ENCODE data around the gene CCL3. TPM values are rescaled to one million over a fixed set of nuclear protein-coding genes. Genes with fewer than 3 reads are reported as not detected.

Gene CCL3
- total RNA-seq, 3 donors from 2014 or later: 1.5 to 4.3 (median 4.1) TPM

DNA sequence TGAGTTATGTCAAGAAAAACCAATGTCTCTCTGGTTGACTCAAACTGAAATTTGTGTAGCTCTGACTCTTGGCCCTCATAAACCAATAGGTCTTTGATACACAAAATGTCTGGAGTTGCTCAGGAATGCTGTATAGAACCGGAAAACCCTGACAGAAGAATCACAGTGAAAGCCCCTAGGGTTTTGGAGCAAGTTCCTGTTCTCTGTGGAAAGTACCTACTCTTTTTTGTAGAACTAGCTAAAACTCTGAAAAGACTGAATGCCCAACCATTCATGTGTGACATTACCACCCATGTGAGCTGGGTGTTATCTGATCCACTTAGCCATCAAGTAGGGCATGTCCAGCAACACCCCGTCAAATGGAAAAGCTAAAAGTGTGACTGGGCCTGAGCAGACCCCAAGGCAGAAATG, 42.5 kb upstream of the CCL3 start:
- ATAC-seq (no peak), DNase-seq (no peak)
- intact Hi-C loops (cut with DNase I, micrococcal nuclease): no loop called here
- Histone ChIP-seq H3K9me3 (no peaks in the 10 kb centered on the region), H3K4me1 (ENCODE audit: low read depth) (peaks cover 37% of the 10 kb centered on the region), H3K36me3 (ENCODE audit: low read depth) (no peaks in the 10 kb centered on the region), H3K4me3 (no peak overlapping the region)
- TF ChIP-seq, protein P1, sequence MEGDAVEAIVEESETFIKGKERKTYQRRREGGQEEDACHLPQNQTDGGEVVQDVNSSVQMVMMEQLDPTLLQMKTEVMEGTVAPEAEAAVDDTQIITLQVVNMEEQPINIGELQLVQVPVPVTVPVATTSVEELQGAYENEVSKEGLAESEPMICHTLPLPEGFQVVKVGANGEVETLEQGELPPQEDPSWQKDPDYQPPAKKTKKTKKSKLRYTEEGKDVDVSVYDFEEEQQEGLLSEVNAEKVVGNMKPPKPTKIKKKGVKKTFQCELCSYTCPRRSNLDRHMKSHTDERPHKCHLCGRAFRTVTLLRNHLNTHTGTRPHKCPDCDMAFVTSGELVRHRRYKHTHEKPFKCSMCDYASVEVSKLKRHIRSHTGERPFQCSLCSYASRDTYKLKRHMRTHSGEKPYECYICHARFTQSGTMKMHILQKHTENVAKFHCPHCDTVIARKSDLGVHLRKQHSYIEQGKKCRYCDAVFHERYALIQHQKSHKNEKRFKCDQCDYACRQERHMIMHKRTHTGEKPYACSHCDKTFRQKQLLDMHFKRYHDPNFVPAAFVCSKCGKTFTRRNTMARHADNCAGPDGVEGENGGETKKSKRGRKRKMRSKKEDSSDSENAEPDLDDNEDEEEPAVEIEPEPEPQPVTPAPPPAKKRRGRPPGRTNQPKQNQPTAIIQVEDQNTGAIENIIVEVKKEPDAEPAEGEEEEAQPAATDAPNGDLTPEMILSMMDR (IDR thresholded peaks at IDR 0.05): no peak

DNA sequence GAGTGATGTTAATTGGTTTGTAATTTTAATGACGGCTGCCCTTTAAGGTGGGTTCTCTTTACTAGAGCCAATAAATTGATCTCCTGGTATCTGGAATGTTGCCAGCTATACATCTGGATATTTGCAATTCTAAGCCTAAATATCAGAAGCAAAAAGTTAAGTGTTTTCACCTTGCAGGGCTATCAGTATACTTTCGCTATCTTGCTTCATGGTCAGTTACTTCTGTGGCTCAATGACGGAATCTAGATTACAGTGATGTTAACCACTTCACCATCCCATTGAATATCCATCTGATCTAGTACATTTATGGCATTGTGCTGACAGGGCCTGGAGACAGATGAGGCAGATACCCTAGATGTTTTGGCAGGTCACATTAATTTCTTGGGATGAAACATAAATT, 42.0 kb upstream of the CCL3 start:
- DNase-seq (no peak), ATAC-seq (no peak)
- Histone ChIP-seq H3K36me3 (ENCODE audit: low read depth) (no peaks in the 10 kb centered on the region), H3K4me3 (no peak overlapping the region), H3K9me3 (no peaks in the 10 kb centered on the region), H3K4me1 (ENCODE audit: low read depth) (peaks cover 37% of the 10 kb centered on the region)
- TF ChIP-seq, protein P1 (IDR thresholded peaks at IDR 0.05): no peak
- intact Hi-C loops (cut with DNase I, micrococcal nuclease): no loop called here

DNA sequence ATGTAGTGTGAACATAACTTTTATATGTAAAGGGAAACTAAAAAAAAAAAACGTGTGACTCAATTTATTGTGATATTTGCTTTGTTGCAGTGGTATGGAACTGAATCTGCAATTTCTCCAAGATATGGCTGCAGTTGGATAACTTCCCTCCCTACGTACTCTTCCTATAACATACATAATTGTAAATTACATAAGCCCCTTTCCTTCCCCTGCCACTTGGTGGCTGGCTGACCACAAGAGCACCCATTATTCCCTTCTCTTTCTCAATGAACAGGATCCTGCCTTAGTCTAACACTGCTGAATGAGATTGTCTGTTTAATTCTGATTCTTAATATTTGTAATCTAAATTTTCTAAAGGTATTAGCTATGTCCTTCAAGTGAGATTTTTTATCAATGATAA, 41.5 kb upstream of the CCL3 start:
- TF ChIP-seq, protein P1 (IDR thresholded peaks at IDR 0.05): no peak
- Histone ChIP-seq H3K4me1 (ENCODE audit: low read depth) (peaks cover 34% of the 10 kb centered on the region), H3K4me3 (no peak overlapping the region), H3K36me3 (ENCODE audit: low read depth) (no peaks in the 10 kb centered on the region), H3K9me3 (no peaks in the 10 kb centered on the region)
- no peak for DNase-seq
- intact Hi-C loops (cut with DNase I, micrococcal nuclease): no loop called here
- ATAC-seq: no peak

DNA sequence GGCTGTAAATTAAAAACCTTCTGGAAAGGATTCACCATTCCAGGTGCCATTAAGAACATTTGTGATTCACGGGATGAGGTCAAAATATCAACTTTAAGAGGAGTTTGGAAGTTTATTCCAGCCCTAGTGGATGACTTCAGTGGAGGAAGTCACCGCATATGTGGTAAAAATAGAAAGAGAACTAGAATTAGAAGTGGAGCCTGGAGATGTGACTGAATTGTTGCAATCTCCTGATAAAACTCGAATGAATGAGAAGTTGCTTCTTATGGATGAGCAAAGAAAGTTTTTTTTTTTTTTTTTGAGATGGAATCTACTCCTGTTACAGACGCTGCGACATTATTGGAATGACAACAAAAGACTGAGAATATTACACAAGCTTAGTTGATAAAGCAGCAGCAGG, 40.4 kb upstream of the CCL3 start:
- no peak for DNase-seq
- no peaks in the 10 kb centered on the region for H3K36me3 ChIP-seq (ENCODE audit: low read depth)
- peaks cover 25% of the 10 kb centered on the region for H3K4me1 ChIP-seq (ENCODE audit: low read depth)
- TF ChIP-seq, protein P1 (IDR thresholded peaks at IDR 0.05): no peak
- H3K9me3 ChIP-seq: peaks cover 8% of the 10 kb centered on the region
- ATAC-seq: no peak
- no peak overlapping the region for H3K4me3 ChIP-seq
- intact Hi-C loops (cut with DNase I, micrococcal nuclease): no loop called here

DNA sequence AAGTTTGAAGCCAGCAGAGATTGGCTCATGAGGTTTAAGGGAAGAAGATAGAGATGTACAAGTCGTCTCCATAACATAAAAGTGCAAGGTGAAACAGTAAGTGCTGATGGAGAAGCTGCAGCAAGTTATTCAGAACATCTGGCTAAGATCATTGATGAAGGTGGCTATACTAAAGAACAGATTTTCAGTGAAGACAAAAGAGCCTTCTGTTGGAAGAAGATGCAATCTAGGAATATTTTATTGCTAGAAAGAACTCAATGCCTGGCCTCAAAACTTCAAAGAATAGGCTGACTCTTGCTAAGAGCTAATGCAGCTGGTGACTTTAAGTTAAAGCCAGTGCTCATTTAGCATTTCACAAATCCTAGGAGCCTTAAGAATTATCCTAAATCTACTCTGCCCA, 39.7 kb upstream of the CCL3 start:
- H3K9me3 ChIP-seq: peaks cover 13% of the 10 kb centered on the region
- ATAC-seq (no peak), DNase-seq (no peak)
- peaks cover 25% of the 10 kb centered on the region for H3K4me1 ChIP-seq (ENCODE audit: low read depth)
- TF ChIP-seq, protein P1 (IDR thresholded peaks at IDR 0.05): no peak
- no peaks in the 10 kb centered on the region for H3K36me3 ChIP-seq (ENCODE audit: low read depth)
- intact Hi-C loops (cut with DNase I, micrococcal nuclease): no loop called here
- no peak overlapping the region for H3K4me3 ChIP-seq

GRCh38 chr17:36128411-36128978, 38.6 kb upstream of the CCL3 start:
- TF ChIP-seq, protein P1 (IDR thresholded peaks at IDR 0.05): no peak

More at GRCh38 chr17:36128411-36128978, 38.6 kb upstream of the CCL3 start:
- intact Hi-C loops (cut with DNase I, micrococcal nuclease): no loop called here
- Histone ChIP-seq H3K36me3 (ENCODE audit: low read depth) (no peaks in the 10 kb centered on the region), H3K4me3 (no peak overlapping the region), H3K4me1 (ENCODE audit: low read depth) (peaks cover 24% of the 10 kb centered on the region), H3K9me3 (peaks cover 13% of the 10 kb centered on the region)
- DNase-seq (peak in 1 of 3 donors; percentile 82), ATAC-seq (peak; percentile 94)

Measured in mucosa of descending colon (tissue), 3 donors.